Keratinocyte (primary cell): ENCODE data around the gene ZNF629.

Experiments
- EZH2 ChIP-seq: IDR thresholded peaks from one replicate; pipeline ENCODE4 v1.6.1; 2012; ENCODE audit warnings: inconsistent platforms, mild to moderate bottlenecking, low read length, moderate library complexity
- TF ChIP-seq, protein P1 (sequence below), 3 experiments: IDR thresholded peaks in 1 of 3; conservative IDR thresholded peaks in 1 of 3; optimal IDR thresholded peaks in 1 of 3; 2 replicates in 2 of 3; 3 replicates in 1 of 3; pipeline versions ENCODE3 to v1.5.1; 2011; ENCODE audit warnings: low read length in 3 of 3, mild to moderate bottlenecking in 3 of 3, moderate library complexity in 2 of 3, control low read depth in 1 of 3, inconsistent platforms in 1 of 3; ENCODE audit not compliant: insufficient read depth in 2 of 3; ENCODE audit errors: extremely low read depth in 1 of 3

DNA sequence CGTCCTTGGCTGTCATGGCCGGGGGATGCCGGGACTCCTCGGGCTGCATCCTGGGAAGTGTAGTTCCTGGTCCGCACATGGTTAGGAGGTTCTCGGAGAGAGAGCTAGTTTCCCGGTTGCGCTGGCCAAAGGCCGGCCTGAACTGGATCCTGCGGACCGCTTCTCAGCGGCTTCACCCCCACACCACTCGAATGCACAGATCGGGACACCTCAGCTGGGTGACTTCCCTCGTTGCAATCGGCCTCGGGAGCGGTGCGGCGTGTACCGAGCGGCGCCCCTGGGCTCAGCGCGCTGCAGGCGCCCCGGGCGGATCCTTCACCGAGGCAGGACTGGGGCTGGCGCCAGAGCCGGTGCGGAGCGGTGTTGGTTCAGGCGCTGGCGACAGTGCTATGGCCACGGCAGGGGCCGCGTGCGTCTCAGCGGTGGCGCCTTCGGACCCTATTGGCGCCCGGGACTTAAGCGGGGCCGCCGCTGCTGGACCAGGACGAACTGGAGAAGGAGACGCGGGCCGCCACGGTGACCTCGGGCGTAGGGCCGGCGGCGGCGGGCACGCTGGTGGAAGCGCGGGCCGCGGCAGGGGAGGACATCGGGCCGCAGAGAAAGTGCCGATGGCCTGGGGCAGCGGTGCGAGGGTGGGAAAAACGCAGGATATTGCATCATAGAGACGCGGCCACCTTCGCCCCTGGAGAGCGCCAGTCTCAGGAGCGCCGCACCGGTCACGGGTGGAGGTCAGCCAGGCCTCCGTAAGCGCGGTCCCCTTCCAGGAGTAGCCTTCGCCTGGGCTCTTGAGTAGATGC is 11.4 kb downstream of the ZNF629 start:
- TF ChIP-seq, protein P1, sequence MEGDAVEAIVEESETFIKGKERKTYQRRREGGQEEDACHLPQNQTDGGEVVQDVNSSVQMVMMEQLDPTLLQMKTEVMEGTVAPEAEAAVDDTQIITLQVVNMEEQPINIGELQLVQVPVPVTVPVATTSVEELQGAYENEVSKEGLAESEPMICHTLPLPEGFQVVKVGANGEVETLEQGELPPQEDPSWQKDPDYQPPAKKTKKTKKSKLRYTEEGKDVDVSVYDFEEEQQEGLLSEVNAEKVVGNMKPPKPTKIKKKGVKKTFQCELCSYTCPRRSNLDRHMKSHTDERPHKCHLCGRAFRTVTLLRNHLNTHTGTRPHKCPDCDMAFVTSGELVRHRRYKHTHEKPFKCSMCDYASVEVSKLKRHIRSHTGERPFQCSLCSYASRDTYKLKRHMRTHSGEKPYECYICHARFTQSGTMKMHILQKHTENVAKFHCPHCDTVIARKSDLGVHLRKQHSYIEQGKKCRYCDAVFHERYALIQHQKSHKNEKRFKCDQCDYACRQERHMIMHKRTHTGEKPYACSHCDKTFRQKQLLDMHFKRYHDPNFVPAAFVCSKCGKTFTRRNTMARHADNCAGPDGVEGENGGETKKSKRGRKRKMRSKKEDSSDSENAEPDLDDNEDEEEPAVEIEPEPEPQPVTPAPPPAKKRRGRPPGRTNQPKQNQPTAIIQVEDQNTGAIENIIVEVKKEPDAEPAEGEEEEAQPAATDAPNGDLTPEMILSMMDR (optimal IDR thresholded peaks at IDR 0.05 in 1 of 3, IDR thresholded peaks at IDR 0.05 in 1 of 3, conservative IDR thresholded peaks at IDR 0.05 in 1 of 3; ENCODE audit: extremely low read depth in 1 of 3, insufficient read depth in 2 of 3, low read length in 3 of 3), result no peak
- no peak for TF ChIP-seq EZH2
